ENCODE data around the gene RPL21.

GRCh38 chr13:27295660-27296059 lies 44.3 kb downstream of the RPL21 start:
- TF ChIP-seq, protein P1, sequence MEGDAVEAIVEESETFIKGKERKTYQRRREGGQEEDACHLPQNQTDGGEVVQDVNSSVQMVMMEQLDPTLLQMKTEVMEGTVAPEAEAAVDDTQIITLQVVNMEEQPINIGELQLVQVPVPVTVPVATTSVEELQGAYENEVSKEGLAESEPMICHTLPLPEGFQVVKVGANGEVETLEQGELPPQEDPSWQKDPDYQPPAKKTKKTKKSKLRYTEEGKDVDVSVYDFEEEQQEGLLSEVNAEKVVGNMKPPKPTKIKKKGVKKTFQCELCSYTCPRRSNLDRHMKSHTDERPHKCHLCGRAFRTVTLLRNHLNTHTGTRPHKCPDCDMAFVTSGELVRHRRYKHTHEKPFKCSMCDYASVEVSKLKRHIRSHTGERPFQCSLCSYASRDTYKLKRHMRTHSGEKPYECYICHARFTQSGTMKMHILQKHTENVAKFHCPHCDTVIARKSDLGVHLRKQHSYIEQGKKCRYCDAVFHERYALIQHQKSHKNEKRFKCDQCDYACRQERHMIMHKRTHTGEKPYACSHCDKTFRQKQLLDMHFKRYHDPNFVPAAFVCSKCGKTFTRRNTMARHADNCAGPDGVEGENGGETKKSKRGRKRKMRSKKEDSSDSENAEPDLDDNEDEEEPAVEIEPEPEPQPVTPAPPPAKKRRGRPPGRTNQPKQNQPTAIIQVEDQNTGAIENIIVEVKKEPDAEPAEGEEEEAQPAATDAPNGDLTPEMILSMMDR (IDR thresholded peaks at IDR 0.05; ENCODE audit: insufficient read depth, low read length, poor library complexity, severe bottlenecking) = no peak
- TF ChIP-seq EZH2phosphoT487 (conservative IDR thresholded peaks at IDR 0.05; ENCODE audit: low read length) = no peak

Data from SU-DHL-6 (cell line).